WERI-Rb-1 (cell line): ENCODE results near the gene COL4A6.

Source experiments
- DNase-seq: peaks from one replicate; pipeline ENCODE4 v3.0.0-alpha.2; 2020
- H3K27ac ChIP-seq: fragments of 250-450 bp; sonication (Bioruptor Pico); 2 replicates; pipeline ENCODE4 v1.5.1; 2020; ENCODE audit warnings: mild to moderate bottlenecking, moderate library complexity
- H3K27me3 ChIP-seq: fragments of 250-450 bp; sonication (Bioruptor Pico); 2 replicates; pipeline ENCODE4 v1.5.1; 2021; ENCODE audit warnings: mild to moderate bottlenecking, low read depth, moderate library complexity; ENCODE audit not compliant: insufficient read depth, severe bottlenecking
- H3K36me3 ChIP-seq: fragments of 250-450 bp; sonication (Bioruptor Pico); 2 replicates; pipeline ENCODE4 v1.5.1; 2020; ENCODE audit warnings: mild to moderate bottlenecking, moderate library complexity
- H3K4me3 ChIP-seq: 2 replicates; pipeline ENCODE4 v1.5.1; 2011; ENCODE audit warnings: low read depth, mild to moderate bottlenecking, control low read depth, low read length
- H3K9me3 ChIP-seq: fragments of 250-450 bp; sonication (Bioruptor Pico); 2 replicates; pipeline ENCODE4 v1.5.1; 2021; ENCODE audit warnings: mild to moderate bottlenecking, moderate library complexity; ENCODE audit not compliant: severe bottlenecking
- CTCF ChIP-seq: IDR thresholded peaks from 2 replicates; pipeline ENCODE4 v1.5.1; 2011; ENCODE audit warnings: low read depth, mild to moderate bottlenecking, control low read depth, inconsistent platforms, low read length

Gene COL4A6

GRCh38 chrX:108199691-108200090, 238.5 kb downstream of the COL4A6 start:
- Histone ChIP-seq H3K27ac (no peak overlapping the region), H3K36me3 (no peaks in the 10 kb centered on the region), H3K4me3 (no peak overlapping the region), H3K9me3 (no peaks in the 10 kb centered on the region), H3K27me3 (peaks cover 60% of the 10 kb centered on the region)
- DNase-seq, result peak; percentile 18
- TF ChIP-seq CTCF, result peak; percentile 69

GRCh38 chrX:108199041-108199440, 239.2 kb downstream of the COL4A6 start:
- Histone ChIP-seq H3K9me3 (no peaks in the 10 kb centered on the region), H3K27me3 (peaks cover 66% of the 10 kb centered on the region), H3K4me3 (no peak overlapping the region), H3K27ac (no peak overlapping the region), H3K36me3 (no peaks in the 10 kb centered on the region)
- TF ChIP-seq CTCF, result no peak
- DNase-seq, result no peak

GRCh38 chrX:108198420-108198819, 239.8 kb downstream of the COL4A6 start:
- Histone ChIP-seq H3K36me3 (no peaks in the 10 kb centered on the region), H3K27me3 (peaks cover 69% of the 10 kb centered on the region), H3K4me3 (no peak overlapping the region), H3K27ac (no peak overlapping the region), H3K9me3 (no peaks in the 10 kb centered on the region)
- DNase-seq, result no peak
- no peak for TF ChIP-seq CTCF

- no peak overlapping the region for H3K4me3 ChIP-seq
Measured at GRCh38 chrX:108186811-108187210, 251.4 kb downstream of the COL4A6 start.

GRCh38 chrX:108178143-108178498, 260.1 kb downstream of the COL4A6 start:
- no peaks in the 10 kb centered on the region for H3K9me3 ChIP-seq
- DNase-seq, result no peak
- H3K4me3 ChIP-seq, result no peak overlapping the region
- no peaks in the 10 kb centered on the region for H3K36me3 ChIP-seq
- TF ChIP-seq CTCF, result no peak
- H3K27me3 ChIP-seq, result peaks cover 51% of the 10 kb centered on the region
- no peak overlapping the region for H3K27ac ChIP-seq

More at GRCh38 chrX:108186811-108187210, 251.4 kb downstream of the COL4A6 start:
- no peak overlapping the region for H3K27ac ChIP-seq
- no peak for TF ChIP-seq CTCF
- H3K27me3 ChIP-seq, result peaks cover 36% of the 10 kb centered on the region
- DNase-seq, result no peak
- H3K36me3 ChIP-seq, result no peaks in the 10 kb centered on the region
- H3K9me3 ChIP-seq, result no peaks in the 10 kb centered on the region

- H3K27me3 ChIP-seq, result peaks cover 54% of the 10 kb centered on the region
- TF ChIP-seq CTCF, result no peak
- H3K36me3 ChIP-seq, result no peaks in the 10 kb centered on the region
- no peak for DNase-seq
- no peak overlapping the region for H3K4me3 ChIP-seq
- no peak overlapping the region for H3K27ac ChIP-seq
- H3K9me3 ChIP-seq, result no peaks in the 10 kb centered on the region
Measured at GRCh38 chrX:108177351-108178142, 260.7 kb downstream of the COL4A6 start.
